Smooth muscle cell (in vitro differentiated cells): ENCODE data around the gene OXLD1. TPM values are rescaled to one million over a fixed set of nuclear protein-coding genes. Genes with fewer than 3 reads are reported as not detected.

ENCODE experiments used
- DNase-seq: peaks from one replicate; lab custom pipeline; 2025; ENCODE audit not compliant: unreplicated experiment; lab: John Stamatoyannopoulos, UW
- H2AFZ ChIP-seq: fragments of 200-600 bp; sonication (generic); 2 replicates; pipeline ENCODE4 v1.6.0; 2016; ENCODE audit warnings: antibody characterized with exemption, low read depth, mild to moderate bottlenecking
- H3F3A ChIP-seq: fragments of 200-600 bp; sonication (generic); 2 replicates; pipeline ENCODE4 v1.6.0; 2017; ENCODE audit warnings: antibody characterized with exemption, low read depth
- H3K27ac ChIP-seq: fragments of 200-600 bp; sonication (generic); 2 replicates; pipeline ENCODE4 v1.5.1; 2016; ENCODE audit warnings: low read depth, mild to moderate bottlenecking
- H3K27me3 ChIP-seq: fragments of 200-600 bp; sonication (generic); 2 replicates; pipeline ENCODE4 v1.6.1; 2016; ENCODE audit warnings: low read depth, mild to moderate bottlenecking
- H3K36me3 ChIP-seq: fragments of 200-600 bp; sonication (generic); 2 replicates; pipeline ENCODE4 v1.5.1; 2016; ENCODE audit warnings: low read depth
- H3K4me1 ChIP-seq: fragments of 200-600 bp; sonication (generic); 2 replicates; pipeline ENCODE4 v1.5.1; 2016; ENCODE audit warnings: low read depth
- H3K4me2 ChIP-seq: fragments of 200-600 bp; sonication (generic); 2 replicates; pipeline ENCODE4 v1.6.0; 2016; ENCODE audit warnings: mild to moderate bottlenecking
- H3K4me3 ChIP-seq: fragments of 200-600 bp; sonication (generic); 2 replicates; pipeline ENCODE4 v1.5.1; 2016; ENCODE audit warnings: mild to moderate bottlenecking
- H3K79me2 ChIP-seq: fragments of 200-600 bp; sonication (generic); 2 replicates; pipeline ENCODE4 v1.6.0; 2016; ENCODE audit warnings: low read depth, mild to moderate bottlenecking
- H3K9ac ChIP-seq: fragments of 200-600 bp; sonication (generic); 2 replicates; pipeline ENCODE4 v1.6.0; 2016; ENCODE audit warnings: low read depth
- H3K9me3 ChIP-seq: fragments of 200-600 bp; sonication (generic); replicated peaks from 2 replicates; pipeline ENCODE4 v1.5.1; 2016; ENCODE audit warnings: low read depth
- H4K20me1 ChIP-seq: fragments of 200-600 bp; sonication (generic); 2 replicates; pipeline ENCODE4 v1.6.0; 2016; ENCODE audit warnings: low read depth
- WGBS: methylation state at CpG from one replicate; pipeline ENCODE4 v1.1.7; 2016; ENCODE audit warnings: low lambda C conversion rate; 5-methylcytosine and 5-hydroxymethylcytosine counted together
- polyA plus RNA-seq: library from polyadenylated mRNA; unstranded; fragments of >200 nt; fragmentation: Nextera tagmentation; extraction: Ambion mirVana; gene quantifications from 2 replicates; pipeline ENCODE4 v1.2.1, GENCODE V29; 2016
- total RNA-seq: library from RNA; depleted of rRNA; stranded (reverse); fragments of >200 nt; gene quantifications from 2 replicates; pipeline ENCODE4 v1.2.3, GENCODE V29; 2014
- TF ChIP-seq, protein P1 (sequence below): fragments of 200-600 bp; sonication (generic); IDR thresholded peaks from 2 replicates; pipeline ENCODE4 v1.5.1; 2017; ENCODE audit warnings: borderline replicate concordance, mild to moderate bottlenecking, antibody characterized with exemption; ENCODE audit not compliant: insufficient read depth, poor library complexity, severe bottlenecking

OXLD1 gene
- total and polyA plus RNA-seq, 2 experiments from 2014 or later, result 13.0 to 32.3 TPM

DNA sequence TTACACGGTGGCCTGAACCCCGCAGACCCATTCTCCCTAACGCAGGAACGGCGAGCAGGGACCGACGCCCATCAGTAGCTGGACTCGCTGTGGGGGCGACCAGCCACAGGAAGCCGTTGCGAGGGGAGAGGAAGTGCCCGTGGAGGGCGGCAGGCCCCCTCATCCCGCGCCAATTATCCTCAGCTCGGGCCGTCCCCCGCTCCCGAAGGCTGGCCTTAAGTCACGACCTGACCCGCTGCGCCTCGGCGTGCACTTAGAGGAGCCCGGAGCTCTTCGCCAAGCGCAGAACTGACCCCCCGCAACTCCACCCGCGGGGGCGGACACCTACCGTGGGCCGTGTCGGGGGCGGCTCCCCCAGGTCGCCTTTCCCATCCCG is 16.8 kb upstream of the OXLD1 start:
- Histone ChIP-seq H3K4me3 (peak overlapping the region; percentile 98), H3F3A (no peaks in the 10 kb centered on the region), H3K79me2 (peaks cover 76% of the 10 kb centered on the region), H3K9me3 (no peaks in the 10 kb centered on the region), H3K9ac (peak overlapping the region; percentile 98), H4K20me1 (peaks cover 42% of the 10 kb centered on the region), H2AFZ (peak overlapping the region; percentile 91), H3K27ac (peak overlapping the region; percentile 98), H3K4me1 (peaks cover 18% of the 10 kb centered on the region), H3K4me2 (peak overlapping the region; percentile 97), H3K27me3 (no peaks in the 10 kb centered on the region), H3K36me3 (no peaks in the 10 kb centered on the region)
- no peak for DNase-seq
- 2% methylated on average over 36 of the region's 37 CpGs for WGBS
- TF ChIP-seq, protein P1, sequence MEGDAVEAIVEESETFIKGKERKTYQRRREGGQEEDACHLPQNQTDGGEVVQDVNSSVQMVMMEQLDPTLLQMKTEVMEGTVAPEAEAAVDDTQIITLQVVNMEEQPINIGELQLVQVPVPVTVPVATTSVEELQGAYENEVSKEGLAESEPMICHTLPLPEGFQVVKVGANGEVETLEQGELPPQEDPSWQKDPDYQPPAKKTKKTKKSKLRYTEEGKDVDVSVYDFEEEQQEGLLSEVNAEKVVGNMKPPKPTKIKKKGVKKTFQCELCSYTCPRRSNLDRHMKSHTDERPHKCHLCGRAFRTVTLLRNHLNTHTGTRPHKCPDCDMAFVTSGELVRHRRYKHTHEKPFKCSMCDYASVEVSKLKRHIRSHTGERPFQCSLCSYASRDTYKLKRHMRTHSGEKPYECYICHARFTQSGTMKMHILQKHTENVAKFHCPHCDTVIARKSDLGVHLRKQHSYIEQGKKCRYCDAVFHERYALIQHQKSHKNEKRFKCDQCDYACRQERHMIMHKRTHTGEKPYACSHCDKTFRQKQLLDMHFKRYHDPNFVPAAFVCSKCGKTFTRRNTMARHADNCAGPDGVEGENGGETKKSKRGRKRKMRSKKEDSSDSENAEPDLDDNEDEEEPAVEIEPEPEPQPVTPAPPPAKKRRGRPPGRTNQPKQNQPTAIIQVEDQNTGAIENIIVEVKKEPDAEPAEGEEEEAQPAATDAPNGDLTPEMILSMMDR, result no peak

DNA sequence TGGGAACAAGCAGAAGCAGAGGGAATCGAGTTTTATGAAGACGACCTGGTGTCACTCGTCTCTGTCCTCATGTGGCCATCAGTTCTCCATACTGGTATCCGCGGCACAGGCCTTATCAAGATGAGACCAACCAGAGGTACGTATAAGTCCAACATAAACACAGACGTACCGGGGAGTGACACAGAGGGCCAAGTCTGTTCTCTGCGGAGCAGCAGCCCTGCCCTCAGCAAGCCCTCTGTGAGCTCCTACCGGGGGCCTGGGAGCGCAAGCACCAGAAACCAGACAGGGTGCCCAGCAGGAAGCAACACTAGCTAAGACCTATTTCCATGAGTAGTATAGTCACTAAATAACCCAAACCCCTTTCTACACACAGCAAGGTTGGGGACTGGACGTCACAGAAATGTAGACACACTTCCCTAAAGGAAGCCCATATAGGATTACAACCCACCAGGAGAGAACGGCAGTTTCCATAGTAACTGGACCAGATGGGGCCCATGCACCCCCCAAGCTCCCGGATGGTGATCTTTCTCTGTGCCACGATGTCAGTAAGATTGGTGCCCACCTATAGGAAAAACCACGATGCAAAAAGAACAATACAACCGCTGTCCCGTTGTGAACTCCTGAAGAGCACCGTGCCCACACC is 16.3 kb upstream of the OXLD1 start:
- Histone ChIP-seq H3K36me3 (no peaks in the 10 kb centered on the region), H3K9ac (peak overlapping the region; percentile 98), H3K27me3 (no peaks in the 10 kb centered on the region), H3K4me3 (peak overlapping the region; percentile 98), H3K79me2 (peaks cover 71% of the 10 kb centered on the region), H3K4me1 (peaks cover 18% of the 10 kb centered on the region), H3F3A (no peaks in the 10 kb centered on the region), H3K4me2 (peak overlapping the region; percentile 97), H2AFZ (peak overlapping the region; percentile 91), H3K27ac (peak overlapping the region; percentile 98), H3K9me3 (no peaks in the 10 kb centered on the region), H4K20me1 (peaks cover 37% of the 10 kb centered on the region)
- TF ChIP-seq, protein P1, result no peak
- WGBS, result 45% methylated on average over 19 of the region's 19 CpGs
- no peak for DNase-seq

DNA sequence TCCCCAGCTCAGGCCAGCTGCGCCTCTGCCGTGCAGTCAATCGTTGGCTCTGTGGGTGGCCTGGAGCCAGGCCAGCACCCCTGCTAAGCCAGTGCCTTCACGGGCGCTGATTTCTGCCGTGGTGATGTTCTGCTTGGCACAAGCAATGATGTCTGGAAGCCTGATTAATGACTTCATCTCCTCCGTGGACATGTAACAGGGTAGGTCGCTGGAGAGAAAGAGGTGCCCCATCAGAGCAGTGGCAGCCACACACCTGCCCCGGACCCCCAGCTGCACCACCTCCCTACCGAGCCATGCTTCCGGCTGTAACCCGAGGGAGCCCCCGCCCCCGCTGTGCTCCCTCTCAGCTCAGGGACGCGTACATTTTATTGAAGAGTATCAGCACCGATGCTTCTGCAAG is 15.3 kb upstream of the OXLD1 start:
- TF ChIP-seq, protein P1, result no peak
- Histone ChIP-seq H2AFZ (no peak overlapping the region), H4K20me1 (peaks cover 27% of the 10 kb centered on the region), H3K4me3 (no peak overlapping the region), H3K27ac (no peak overlapping the region), H3K27me3 (no peaks in the 10 kb centered on the region), H3F3A (no peaks in the 10 kb centered on the region), H3K4me1 (peaks cover 18% of the 10 kb centered on the region), H3K36me3 (no peaks in the 10 kb centered on the region), H3K79me2 (peaks cover 61% of the 10 kb centered on the region), H3K4me2 (no peak overlapping the region), H3K9me3 (no peaks in the 10 kb centered on the region), H3K9ac (no peak overlapping the region)
- no peak for DNase-seq
- whole genome bisulfite sequencing, result 96% methylated on average over 17 of the region's 17 CpGs

DNA sequence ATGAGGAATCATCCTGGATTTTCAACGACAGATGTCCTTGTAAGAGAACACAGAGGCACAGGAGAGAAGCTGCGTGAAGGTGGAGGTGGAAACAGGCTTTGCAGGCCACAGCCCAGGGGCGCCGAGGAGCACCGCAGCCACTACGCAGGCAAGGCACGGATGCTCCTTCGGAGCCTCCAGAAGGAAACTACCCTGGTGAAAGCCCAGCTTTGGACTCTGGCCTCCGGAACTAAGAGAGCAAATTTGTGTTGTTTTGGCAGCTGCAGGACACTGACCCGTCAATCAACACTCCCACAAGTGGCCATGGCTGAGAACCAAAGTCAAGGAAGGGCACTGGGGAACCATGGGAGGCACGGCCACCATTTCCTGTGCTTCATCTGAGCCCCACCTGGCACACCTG is 13.7 kb upstream of the OXLD1 start:
- Histone ChIP-seq H3K27ac (no peak overlapping the region), H3K4me3 (no peak overlapping the region), H2AFZ (no peak overlapping the region), H3K27me3 (no peaks in the 10 kb centered on the region), H3K4me1 (peaks cover 15% of the 10 kb centered on the region), H3K9me3 (no peaks in the 10 kb centered on the region), H3K4me2 (no peak overlapping the region), H4K20me1 (peaks cover 16% of the 10 kb centered on the region), H3K36me3 (no peaks in the 10 kb centered on the region), H3K9ac (no peak overlapping the region), H3K79me2 (peaks cover 46% of the 10 kb centered on the region), H3F3A (peaks cover 3% of the 10 kb centered on the region)
- TF ChIP-seq, protein P1, result no peak
- DNase-seq, result no peak
- WGBS, result 94% methylated on average over 11 of the region's 11 CpGs
